Activated naive CD8-positive, alpha-beta T cell treated with anti-CD3 and anti-CD28 coated beads for 36 hours (primary cell): ENCODE measurements around the gene XK. TPM values are rescaled to one million over a fixed set of nuclear protein-coding genes. Genes with fewer than 3 reads are reported as not detected.

Experiments
- DNase-seq: peaks from one replicate; pipeline ENCODE4 v3.0.0; 2021
- H3K27ac Mint-ChIP-seq: one replicate; pipeline ENCODE4 v1.8.0; 2022; ENCODE audit warnings: mild to moderate bottlenecking, moderate library complexity, mixed read lengths
- H3K27me3 Mint-ChIP-seq: one replicate; pipeline ENCODE4 v1.8.0; 2022; ENCODE audit warnings: mild to moderate bottlenecking, mixed read lengths
- H3K36me3 Mint-ChIP-seq: one replicate; pipeline ENCODE4 v1.8.0; 2021; ENCODE audit warnings: mild to moderate bottlenecking, mixed read lengths
- H3K4me1 Mint-ChIP-seq: one replicate; pipeline ENCODE4 v1.8.0; 2021; ENCODE audit warnings: mixed read lengths
- H3K4me3 Mint-ChIP-seq: one replicate; pipeline ENCODE4 v1.8.0; 2022; ENCODE audit warnings: mild to moderate bottlenecking, moderate library complexity, mixed read lengths
- H3K9me3 Mint-ChIP-seq: one replicate; pipeline ENCODE4 v1.8.0; 2022; ENCODE audit warnings: mixed read lengths
- total RNA-seq, 2 experiments: library from RNA; stranded (reverse); gene quantifications; one replicate each; pipeline ENCODE4 v1.2.3, GENCODE V29; 2021

XK gene
- total RNA-seq, 2 experiments from 2014 or later = 0.06 to 0.12 TPM

GRCh38 chrX:37666516-37666915 lies 19.1 kb upstream of the XK start:
- DNase-seq = no peak
- no peak overlapping the region for H3K27ac Mint-ChIP-seq

GRCh38 chrX:37667141-37667540 lies 18.4 kb upstream of the XK start:
- Mint-ChIP-seq H3K4me1 (no peaks in the 10 kb centered on the region), H3K27ac (no peak overlapping the region), H3K4me3 (no peak overlapping the region), H3K36me3 (no peaks in the 10 kb centered on the region), H3K9me3 (no peaks in the 10 kb centered on the region), H3K27me3 (no peaks in the 10 kb centered on the region)
- no peak for DNase-seq

More at GRCh38 chrX:37666516-37666915, 19.1 kb upstream of the XK start:
- Mint-ChIP-seq H3K9me3 (no peaks in the 10 kb centered on the region), H3K36me3 (no peaks in the 10 kb centered on the region), H3K4me3 (no peak overlapping the region), H3K27me3 (no peaks in the 10 kb centered on the region), H3K4me1 (no peaks in the 10 kb centered on the region)

GRCh38 chrX:37672563-37672962 lies 13.0 kb upstream of the XK start:
- Mint-ChIP-seq H3K4me3 (no peak overlapping the region), H3K36me3 (no peaks in the 10 kb centered on the region), H3K4me1 (peaks cover 3% of the 10 kb centered on the region), H3K27ac (no peak overlapping the region), H3K9me3 (no peaks in the 10 kb centered on the region), H3K27me3 (no peaks in the 10 kb centered on the region)
- no peak for DNase-seq

GRCh38 chrX:37676811-37677210 lies 8.8 kb upstream of the XK start:
- Mint-ChIP-seq H3K4me1 (peaks cover 3% of the 10 kb centered on the region), H3K27me3 (no peaks in the 10 kb centered on the region), H3K9me3 (no peaks in the 10 kb centered on the region), H3K36me3 (no peaks in the 10 kb centered on the region), H3K27ac (no peak overlapping the region), H3K4me3 (no peak overlapping the region)
- DNase-seq = no peak

- Mint-ChIP-seq H3K27me3 (no peaks in the 10 kb centered on the region), H3K27ac (no peak overlapping the region), H3K4me3 (no peak overlapping the region), H3K36me3 (no peaks in the 10 kb centered on the region), H3K9me3 (no peaks in the 10 kb centered on the region), H3K4me1 (peaks cover 3% of the 10 kb centered on the region)
- DNase-seq = no peak
Measured at GRCh38 chrX:37677243-37677642, 8.3 kb upstream of the XK start.

GRCh38 chrX:37677765-37678164 lies 7.8 kb upstream of the XK start:
- H3K4me3 Mint-ChIP-seq = no peak overlapping the region

GRCh38 chrX:37678574-37678973 lies 7.0 kb upstream of the XK start:
- no peak overlapping the region for H3K4me3 Mint-ChIP-seq
- no peak overlapping the region for H3K27ac Mint-ChIP-seq
- no peaks in the 10 kb centered on the region for H3K9me3 Mint-ChIP-seq
- DNase-seq = no peak
- H3K27me3 Mint-ChIP-seq = no peaks in the 10 kb centered on the region
- peaks cover 3% of the 10 kb centered on the region for H3K4me1 Mint-ChIP-seq
- no peaks in the 10 kb centered on the region for H3K36me3 Mint-ChIP-seq

More at GRCh38 chrX:37677765-37678164, 7.8 kb upstream of the XK start:
- H3K27ac Mint-ChIP-seq = no peak overlapping the region
- no peaks in the 10 kb centered on the region for H3K27me3 Mint-ChIP-seq
- DNase-seq = no peak
- H3K36me3 Mint-ChIP-seq = no peaks in the 10 kb centered on the region
- peaks cover 3% of the 10 kb centered on the region for H3K4me1 Mint-ChIP-seq
- no peaks in the 10 kb centered on the region for H3K9me3 Mint-ChIP-seq

GRCh38 chrX:37679230-37679629 lies 6.4 kb upstream of the XK start:
- Mint-ChIP-seq H3K27ac (no peak overlapping the region), H3K4me1 (peaks cover 3% of the 10 kb centered on the region), H3K36me3 (no peaks in the 10 kb centered on the region), H3K9me3 (no peaks in the 10 kb centered on the region), H3K27me3 (no peaks in the 10 kb centered on the region), H3K4me3 (no peak overlapping the region)
- DNase-seq = no peak

GRCh38 chrX:37679888-37680287 lies 5.7 kb upstream of the XK start:
- Mint-ChIP-seq H3K4me1 (peaks cover 3% of the 10 kb centered on the region), H3K27ac (no peak overlapping the region)

GRCh38 chrX:37684426-37684825 lies 1.2 kb upstream of the XK start:
- H3K4me3 Mint-ChIP-seq = no peak overlapping the region
- DNase-seq = no peak
- H3K36me3 Mint-ChIP-seq = no peaks in the 10 kb centered on the region
- no peaks in the 10 kb centered on the region for H3K4me1 Mint-ChIP-seq
- peaks cover 8% of the 10 kb centered on the region for H3K27me3 Mint-ChIP-seq
- H3K27ac Mint-ChIP-seq = no peak overlapping the region
- no peaks in the 10 kb centered on the region for H3K9me3 Mint-ChIP-seq

More at GRCh38 chrX:37679888-37680287, 5.7 kb upstream of the XK start:
- Mint-ChIP-seq H3K36me3 (no peaks in the 10 kb centered on the region), H3K27me3 (peaks cover 5% of the 10 kb centered on the region), H3K9me3 (no peaks in the 10 kb centered on the region), H3K4me3 (no peak overlapping the region)
- no peak for DNase-seq

GRCh38 chrX:37684973-37685372 lies 618 bp upstream of the XK start:
- peaks cover 8% of the 10 kb centered on the region for H3K27me3 Mint-ChIP-seq
- no peaks in the 10 kb centered on the region for H3K4me1 Mint-ChIP-seq
- H3K9me3 Mint-ChIP-seq = no peaks in the 10 kb centered on the region
- no peak overlapping the region for H3K4me3 Mint-ChIP-seq
- H3K27ac Mint-ChIP-seq = no peak overlapping the region
- DNase-seq = no peak
- H3K36me3 Mint-ChIP-seq = no peaks in the 10 kb centered on the region

GRCh38 chrX:37686369-37686995 lies 891 bp downstream of the XK start:
- Mint-ChIP-seq H3K27ac (no peak overlapping the region), H3K9me3 (no peaks in the 10 kb centered on the region), H3K4me1 (no peaks in the 10 kb centered on the region), H3K27me3 (peaks cover 8% of the 10 kb centered on the region), H3K36me3 (no peaks in the 10 kb centered on the region), H3K4me3 (peak overlapping the region; percentile 58)
- DNase-seq = no peak

- H3K4me3 Mint-ChIP-seq = no peak overlapping the region
- no peak overlapping the region for H3K27ac Mint-ChIP-seq
- peaks cover 8% of the 10 kb centered on the region for H3K27me3 Mint-ChIP-seq
Measured at GRCh38 chrX:37686996-37687395, 1.4 kb downstream of the XK start.

GRCh38 chrX:37690119-37690518 lies 4.5 kb downstream of the XK start:
- no peak for DNase-seq
- H3K9me3 Mint-ChIP-seq = no peaks in the 10 kb centered on the region
- H3K4me1 Mint-ChIP-seq = no peaks in the 10 kb centered on the region
- peaks cover 1% of the 10 kb centered on the region for H3K27me3 Mint-ChIP-seq
- no peak overlapping the region for H3K27ac Mint-ChIP-seq
- no peak overlapping the region for H3K4me3 Mint-ChIP-seq
- no peaks in the 10 kb centered on the region for H3K36me3 Mint-ChIP-seq

More at GRCh38 chrX:37686996-37687395, 1.4 kb downstream of the XK start:
- H3K4me1 Mint-ChIP-seq = no peaks in the 10 kb centered on the region
- no peak for DNase-seq
- no peaks in the 10 kb centered on the region for H3K36me3 Mint-ChIP-seq
- H3K9me3 Mint-ChIP-seq = no peaks in the 10 kb centered on the region

GRCh38 chrX:37692918-37693317 lies 7.3 kb downstream of the XK start:
- DNase-seq = no peak
- Mint-ChIP-seq H3K9me3 (no peaks in the 10 kb centered on the region), H3K27ac (no peak overlapping the region), H3K4me3 (no peak overlapping the region), H3K27me3 (no peaks in the 10 kb centered on the region), H3K36me3 (no peaks in the 10 kb centered on the region), H3K4me1 (no peaks in the 10 kb centered on the region)

GRCh38 chrX:37697169-37697760 lies 11.7 kb downstream of the XK start:
- Mint-ChIP-seq H3K27ac (no peak overlapping the region), H3K9me3 (no peaks in the 10 kb centered on the region), H3K36me3 (no peaks in the 10 kb centered on the region), H3K27me3 (no peaks in the 10 kb centered on the region), H3K4me3 (no peak overlapping the region), H3K4me1 (no peaks in the 10 kb centered on the region)
- DNase-seq = no peak
